Mesenchymal stem cell (in vitro differentiated cells and primary cell): ENCODE data around the gene FRMPD4.

Experiments used
- DNase-seq: peaks from one replicate; pipeline ENCODE4 v3.0.0-alpha.2; 2013
- H2AFZ ChIP-seq: one replicate; pipeline ENCODE4 v1.6.1; 2013; ENCODE audit warnings: low read depth, mild to moderate bottlenecking, control low read depth, inconsistent platforms, low read length, moderate library complexity
- H2AK5ac ChIP-seq: 2 replicates; pipeline ENCODE4 v1.6.1; 2013; ENCODE audit warnings: low read length, moderate library complexity, mild to moderate bottlenecking, inconsistent platforms; ENCODE audit not compliant: severe bottlenecking
- H2BK120ac ChIP-seq: one replicate; pipeline ENCODE4 v1.6.1; 2013; ENCODE audit warnings: low read depth, mild to moderate bottlenecking, inconsistent platforms, low read length, moderate library complexity
- H2BK12ac ChIP-seq, 2 experiments: one replicate each; pipeline ENCODE4 v1.6.1; 2013; ENCODE audit warnings: inconsistent platforms in 2 of 2, low read length in 2 of 2, mild to moderate bottlenecking in 2 of 2, moderate library complexity in 2 of 2, control low read depth in 1 of 2
- H2BK15ac ChIP-seq: one replicate; pipeline ENCODE4 v1.6.1; 2013; ENCODE audit warnings: mild to moderate bottlenecking, low read depth, inconsistent platforms; ENCODE audit not compliant: poor library complexity, severe bottlenecking
- H2BK5ac ChIP-seq: 2 replicates; pipeline ENCODE4 v1.6.1; 2013; ENCODE audit warnings: low read depth, mild to moderate bottlenecking, low read length, control low read depth, inconsistent platforms; ENCODE audit not compliant: poor library complexity, severe bottlenecking
- H3K14ac ChIP-seq, 2 experiments: one replicate each; pipeline ENCODE4 v1.6.1; 2013; ENCODE audit warnings: inconsistent platforms in 2 of 2, low read length in 2 of 2, control low read depth in 1 of 2, mild to moderate bottlenecking in 1 of 2, moderate library complexity in 1 of 2
- H3K18ac ChIP-seq, 2 experiments: one replicate each; pipeline ENCODE4 v1.6.1; 2013; ENCODE audit warnings: inconsistent platforms in 2 of 2, low read length in 2 of 2, control low read depth in 1 of 2, low read depth in 1 of 2, mild to moderate bottlenecking in 1 of 2
- H3K23ac ChIP-seq, 2 experiments: one replicate each; pipeline ENCODE4 v1.6.1; 2013; ENCODE audit warnings: inconsistent platforms in 2 of 2, low read length in 2 of 2, mild to moderate bottlenecking in 2 of 2, moderate library complexity in 2 of 2, control low read depth in 1 of 2
- H3K27ac ChIP-seq: 2 replicates; pipeline ENCODE4 v1.5.1; 2013; ENCODE audit warnings: mild to moderate bottlenecking, moderate library complexity, low read length, control low read depth, inconsistent platforms; ENCODE audit not compliant: poor library complexity, severe bottlenecking
- H3K27me3 ChIP-seq, 2 experiments: 2 replicates each; pipeline versions ENCODE4 v1.6.1 to v1.7.0; 2013; ENCODE audit warnings: low read length in 2 of 2, mild to moderate bottlenecking in 2 of 2, moderate library complexity in 2 of 2, control low read depth in 1 of 2, inconsistent platforms in 1 of 2; ENCODE audit not compliant: control insufficient read depth in 1 of 2, insufficient read depth in 1 of 2
- H3K36me3 ChIP-seq, 2 experiments: 2 replicates each; pipeline versions ENCODE4 v1.6.1 to v1.7.0; 2013; ENCODE audit warnings: low read length in 2 of 2, control low read depth in 1 of 2, inconsistent platforms in 1 of 2, low read depth in 1 of 2, mild to moderate bottlenecking in 1 of 2; ENCODE audit not compliant: insufficient read depth in 2 of 2, control insufficient read depth in 1 of 2
- H3K4ac ChIP-seq, 2 experiments: one replicate each; pipeline ENCODE4 v1.6.1; 2013; ENCODE audit warnings: inconsistent platforms in 2 of 2, low read length in 2 of 2, mild to moderate bottlenecking in 2 of 2, moderate library complexity in 2 of 2, control low read depth in 1 of 2, low read depth in 1 of 2
- H3K4me1 ChIP-seq: 2 replicates; pipeline ENCODE4 v1.6.1; 2013; ENCODE audit warnings: low read depth, low read length, control low read depth; ENCODE audit not compliant: control insufficient read depth, insufficient read depth
- H3K4me2 ChIP-seq: 2 replicates; pipeline ENCODE4 v1.6.1; 2013; ENCODE audit warnings: low read length, mild to moderate bottlenecking, inconsistent platforms; ENCODE audit not compliant: poor library complexity, severe bottlenecking
- H3K4me3 ChIP-seq, 2 experiments: 2 replicates each; pipeline versions ENCODE4 v1.5.1 to v1.7.0; 2013; ENCODE audit warnings: low read length in 2 of 2, mild to moderate bottlenecking in 2 of 2, control low read depth in 1 of 2, low read depth in 1 of 2; ENCODE audit not compliant: insufficient read depth in 1 of 2
- H3K79me1 ChIP-seq: replicated peaks from 2 replicates; pipeline ENCODE4 v1.6.1; 2013; ENCODE audit warnings: mild to moderate bottlenecking, control low read depth, low read length, inconsistent platforms; ENCODE audit not compliant: poor library complexity, severe bottlenecking
- H3K9ac ChIP-seq: 2 replicates; pipeline ENCODE4 v1.7.0; 2013; ENCODE audit warnings: mild to moderate bottlenecking, low read length, moderate library complexity
- H3K9me3 ChIP-seq: 2 replicates; pipeline ENCODE4 v1.7.0; 2013; ENCODE audit warnings: mild to moderate bottlenecking, low read length; ENCODE audit not compliant: control insufficient read depth
- H4K8ac ChIP-seq: one replicate; pipeline ENCODE4 v1.6.1; 2013; ENCODE audit warnings: inconsistent platforms, mild to moderate bottlenecking, low read length, moderate library complexity
- H4K91ac ChIP-seq: one replicate; pipeline ENCODE4 v1.6.1; 2013; ENCODE audit warnings: mild to moderate bottlenecking, low read length, inconsistent platforms
- WGBS: methylation state at CpG from one replicate; pipeline ENCODE4 v1.1.7; 2013; ENCODE audit warnings: mixed read lengths; 5-methylcytosine and 5-hydroxymethylcytosine counted together

Gene FRMPD4

GRCh38 chrX:12679522-12679921 is 541.2 kb downstream of the FRMPD4 start:
- H3K79me1 ChIP-seq = no peaks in the 10 kb centered on the region
- H3K9ac ChIP-seq = no peak overlapping the region
- no peak overlapping the region for H2AK5ac ChIP-seq
- no peak overlapping the region for H3K4me2 ChIP-seq
- H2BK120ac ChIP-seq = no peak overlapping the region
- no peak overlapping the region for H2BK12ac ChIP-seq
- no peaks in the 10 kb centered on the region for H3K36me3 ChIP-seq
- DNase-seq = no peak
- no peak overlapping the region for H3K4me3 ChIP-seq
- H3K18ac ChIP-seq = no peak overlapping the region
- H3K14ac ChIP-seq = no peak overlapping the region
- H3K23ac ChIP-seq = no peak overlapping the region
- H2AFZ ChIP-seq = no peak overlapping the region
- no peak overlapping the region for H4K91ac ChIP-seq
- H2BK5ac ChIP-seq = no peak overlapping the region
- H4K8ac ChIP-seq = no peak overlapping the region
- no peak overlapping the region for H3K4ac ChIP-seq
- no peak overlapping the region for H3K27ac ChIP-seq
- no peaks in the 10 kb centered on the region for H3K27me3 ChIP-seq
- 76% methylated on average over 1 of the region's 1 CpG for WGBS
- no peaks in the 10 kb centered on the region for H3K4me1 ChIP-seq
- H3K9me3 ChIP-seq = no peaks in the 10 kb centered on the region
- no peak overlapping the region for H2BK15ac ChIP-seq

- DNase-seq = no peak
- Histone ChIP-seq H3K4me1 (no peaks in the 10 kb centered on the region), H2AK5ac (no peak overlapping the region), H3K9me3 (no peaks in the 10 kb centered on the region), H3K27ac (no peak overlapping the region), H3K14ac (no peak overlapping the region), H2BK15ac (no peak overlapping the region), H3K18ac (no peak overlapping the region), H3K4me3 (no peak overlapping the region), H2BK12ac (no peak overlapping the region), H3K4me2 (no peak overlapping the region), H3K4ac (no peak overlapping the region), H2BK5ac (no peak overlapping the region), H3K23ac (no peak overlapping the region), H4K91ac (no peak overlapping the region), H3K9ac (no peak overlapping the region), H3K79me1 (no peaks in the 10 kb centered on the region), H2BK120ac (no peak overlapping the region), H3K27me3 (no peaks in the 10 kb centered on the region), H2AFZ (no peak overlapping the region), H4K8ac (no peak overlapping the region), H3K36me3 (no peaks in the 10 kb centered on the region)
- 96% methylated on average over 7 of the region's 7 CpGs for WGBS
Observed at GRCh38 chrX:12681047-12681446, 542.8 kb downstream of the FRMPD4 start.

- Histone ChIP-seq H3K4me1 (no peaks in the 10 kb centered on the region), H3K9ac (no peak overlapping the region), H2AK5ac (no peak overlapping the region), H2BK5ac (no peak overlapping the region), H3K36me3 (no peaks in the 10 kb centered on the region), H2AFZ (no peak overlapping the region), H3K4me2 (no peak overlapping the region), H3K4me3 (no peak overlapping the region), H4K91ac (no peak overlapping the region), H3K23ac (no peak overlapping the region), H3K4ac (no peak overlapping the region), H3K9me3 (no peaks in the 10 kb centered on the region), H3K14ac (no peak overlapping the region), H4K8ac (no peak overlapping the region), H3K79me1 (no peaks in the 10 kb centered on the region), H3K27ac (no peak overlapping the region), H3K27me3 (no peaks in the 10 kb centered on the region), H2BK120ac (no peak overlapping the region), H3K18ac (no peak overlapping the region), H2BK15ac (no peak overlapping the region), H2BK12ac (no peak overlapping the region)
- DNase-seq = no peak
- WGBS = 50% methylated on average over 1 of the region's 2 CpGs
Observed at GRCh38 chrX:12685541-12685940, 547.3 kb downstream of the FRMPD4 start.

GRCh38 chrX:12686331-12686730 is 548.1 kb downstream of the FRMPD4 start:
- Histone ChIP-seq H2BK120ac (no peak overlapping the region), H4K91ac (no peak overlapping the region), H3K4ac (no peak overlapping the region), H3K9me3 (no peaks in the 10 kb centered on the region), H2BK15ac (no peak overlapping the region), H3K9ac (no peak overlapping the region), H3K27me3 (no peaks in the 10 kb centered on the region), H3K4me2 (no peak overlapping the region), H3K27ac (no peak overlapping the region), H3K4me1 (no peaks in the 10 kb centered on the region), H3K18ac (no peak overlapping the region), H3K14ac (no peak overlapping the region), H3K79me1 (no peaks in the 10 kb centered on the region), H2AFZ (no peak overlapping the region), H2BK5ac (no peak overlapping the region), H2AK5ac (no peak overlapping the region), H4K8ac (no peak overlapping the region), H2BK12ac (no peak overlapping the region), H3K23ac (no peak overlapping the region), H3K36me3 (no peaks in the 10 kb centered on the region), H3K4me3 (no peak overlapping the region)
- no peak for DNase-seq
